HG03066 (cell line): ENCODE results near the gene SLC16A6.
"Not testable (repeated sequence)": the region's sequence is repeated elsewhere in the genome, so short reads cannot be mapped to it uniquely, and the experiment has no call there.

ENCODE experiments used
- ATAC-seq: cut with Tn5 transposase; IDR thresholded peaks from one replicate; pipeline ENCODE4 v1.9.1; 2021; ENCODE audit warnings: low read depth; ENCODE audit not compliant: unreplicated experiment

Gene SLC16A6

DNA sequence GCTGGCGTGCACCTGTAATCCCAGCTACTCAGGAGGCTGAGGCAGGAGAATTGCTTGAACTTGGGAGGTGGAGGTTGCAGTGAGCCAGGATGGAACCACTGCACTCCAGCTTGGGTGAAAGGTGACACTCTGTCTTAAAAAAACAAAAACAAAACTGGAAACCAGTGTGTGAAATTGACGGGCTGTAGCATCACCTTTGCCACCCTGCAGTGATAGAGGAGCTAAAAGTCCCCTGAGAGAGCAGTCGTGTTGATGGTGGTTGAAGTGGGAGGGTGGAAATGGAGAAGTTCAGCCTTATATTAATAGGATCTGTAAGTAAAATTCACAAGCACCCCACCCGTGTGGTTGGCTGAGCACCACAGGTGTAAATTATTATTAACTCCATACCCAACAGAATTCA lies 65.9 kb downstream of the SLC16A6 start:
- peak; percentile 66 for ATAC-seq

DNA sequence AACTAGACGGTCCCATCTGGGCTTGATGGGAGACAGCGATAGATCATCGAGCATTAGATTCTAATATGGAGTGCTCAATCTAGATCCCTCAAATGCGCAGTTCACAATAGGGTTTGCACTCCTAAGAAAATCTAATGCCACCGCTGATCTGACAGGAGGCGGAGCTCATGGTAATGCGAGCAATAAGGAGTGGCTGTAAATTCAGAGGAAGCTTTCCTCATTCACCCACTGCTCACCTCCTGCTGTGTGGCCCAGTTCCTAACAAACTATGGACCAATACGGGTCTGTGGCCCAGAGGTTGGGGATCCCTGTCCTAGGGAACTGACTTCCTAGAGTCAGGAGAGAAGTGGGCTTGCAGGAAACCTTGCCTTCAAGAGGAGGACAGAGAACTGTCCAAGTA lies 68.3 kb downstream of the SLC16A6 start:
- no peak for ATAC-seq

DNA sequence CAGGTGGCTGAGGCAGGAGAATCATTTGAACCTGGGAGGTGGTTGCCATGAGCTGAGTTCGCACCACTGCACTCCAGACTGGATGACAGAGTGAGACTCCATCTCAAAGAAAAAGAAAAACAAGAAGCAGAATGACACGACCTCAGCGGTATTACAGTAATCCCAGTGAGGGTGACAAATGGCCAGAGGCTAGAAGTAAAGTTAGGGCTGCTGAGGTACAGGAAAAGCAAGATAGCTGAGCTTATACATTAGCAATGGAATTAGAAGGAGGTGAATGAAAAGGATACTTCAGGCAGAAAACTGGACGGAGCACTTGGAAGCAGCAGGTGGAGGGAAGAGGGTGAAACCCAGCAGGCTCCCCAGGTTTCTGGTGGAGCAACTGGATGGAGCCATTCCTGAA lies 69.1 kb downstream of the SLC16A6 start:
- ATAC-seq = no peak

DNA sequence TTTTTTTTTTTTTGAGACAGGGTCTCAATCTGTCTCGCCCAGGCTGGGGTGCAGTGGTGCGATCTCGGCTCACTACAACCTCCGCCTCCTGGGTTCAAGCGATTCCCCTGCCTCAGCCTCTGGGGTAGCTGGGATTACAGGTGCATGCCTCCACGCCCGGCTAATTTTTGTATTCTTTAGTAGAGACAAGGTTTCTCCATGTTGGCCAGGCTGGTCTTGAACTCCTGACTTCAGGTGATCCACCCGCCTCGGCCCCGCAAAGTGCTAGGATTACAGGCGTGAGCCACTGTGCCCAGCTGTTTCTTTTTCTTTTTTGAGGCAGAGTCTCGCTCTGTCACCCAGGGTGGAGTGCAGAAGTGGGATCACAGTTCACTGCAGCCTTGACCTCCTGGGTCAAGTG lies 70.1 kb downstream of the SLC16A6 start:
- not testable (repeated sequence) for ATAC-seq

DNA sequence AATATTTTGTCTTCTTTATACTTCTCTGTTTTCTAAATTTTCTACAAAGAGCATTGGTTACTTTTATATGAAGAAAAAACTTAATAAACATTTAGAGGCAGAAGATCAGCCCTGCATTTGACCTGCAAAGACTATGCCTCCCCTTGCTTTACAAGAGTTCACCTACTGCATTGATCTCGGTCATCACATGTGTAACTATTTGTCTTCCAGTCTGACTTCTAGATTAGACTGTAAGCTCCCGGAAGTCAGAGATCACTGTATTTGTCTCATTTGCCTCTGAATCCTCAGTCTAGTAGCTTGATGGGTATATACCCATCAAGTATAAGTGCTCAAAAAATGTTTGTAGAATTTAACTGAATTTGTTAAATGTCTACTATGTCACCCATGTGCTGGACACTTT lies 70.7 kb downstream of the SLC16A6 start:
- not testable (repeated sequence) for ATAC-seq

DNA sequence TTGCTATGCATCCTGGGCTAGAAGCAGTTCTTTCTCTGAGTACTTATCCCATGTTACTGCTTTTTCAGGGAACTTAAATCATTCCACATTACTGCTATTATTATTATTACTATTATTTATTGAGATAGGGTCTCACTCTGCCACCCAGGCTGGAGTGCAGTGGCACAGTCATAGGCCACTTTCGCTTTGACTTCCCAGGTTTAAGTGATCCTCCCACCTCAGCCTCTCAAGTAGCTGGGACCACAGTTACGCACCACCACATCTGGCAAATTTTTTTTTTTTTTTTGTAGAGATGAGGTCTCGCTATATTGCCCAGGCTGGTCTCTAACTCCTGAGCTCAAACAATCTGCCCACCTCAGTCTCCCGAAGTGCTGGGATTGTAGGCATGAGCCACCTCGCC lies 71.5 kb downstream of the SLC16A6 start:
- not testable (repeated sequence) for ATAC-seq
